Measurements from ENCODE around the gene SPDEF. TPM values are rescaled to one million over a fixed set of nuclear protein-coding genes. Genes with fewer than 3 reads are reported as not detected.

The SPDEF gene
- polyA plus RNA-seq, 1 experiment = 0.04 TPM

GRCh38 chr6:34514112-34514511, 42.0 kb downstream of the SPDEF start:
- Histone ChIP-seq H3K4me3 (ENCODE audit: low read depth, low read length) (no peak overlapping the region), H3K27ac (ENCODE audit: low read depth, low read length) (no peak overlapping the region), H3K9me3 (ENCODE audit: control insufficient read depth, insufficient read depth, low read length) (no peaks in the 10 kb centered on the region), H3K27me3 (ENCODE audit: control insufficient read depth, insufficient read depth, low read length) (peaks cover 45% of the 10 kb centered on the region)
- ChIA-PET POLR2A (no interaction called here), CTCF (no interaction called here)
- no peak for TF ChIP-seq CTCF (IDR thresholded peaks at IDR 0.05; ENCODE audit: low read depth, low read length)
- DNase-seq (ENCODE audit: low read depth, low spot score) = no peak

GRCh38 chr6:34513646-34514045, 42.5 kb downstream of the SPDEF start:
- ChIA-PET CTCF (no interaction called here), POLR2A (interaction anchor here (0.6 kb wide), 1 partner anchor 17 kb away, joined by 10 read pairs; no protein-coding TSS in a partner anchor)
- H3K27me3 ChIP-seq (ENCODE audit: control insufficient read depth, insufficient read depth, low read length) = peaks cover 45% of the 10 kb centered on the region
- no peak for TF ChIP-seq CTCF (IDR thresholded peaks at IDR 0.05; ENCODE audit: low read depth, low read length)
- H3K27ac ChIP-seq (ENCODE audit: low read depth, low read length) = no peak overlapping the region
- no peaks in the 10 kb centered on the region for H3K9me3 ChIP-seq (ENCODE audit: control insufficient read depth, insufficient read depth, low read length)
- DNase-seq (ENCODE audit: low read depth, low spot score) = no peak
- H3K4me3 ChIP-seq (ENCODE audit: low read depth, low read length) = no peak overlapping the region

GRCh38 chr6:34512738-34513115, 43.4 kb downstream of the SPDEF start:
- H3K9me3 ChIP-seq (ENCODE audit: control insufficient read depth, insufficient read depth, low read length) = no peaks in the 10 kb centered on the region
- CTCF ChIA-PET = no interaction called here
- H3K4me3 ChIP-seq (ENCODE audit: low read depth, low read length) = no peak overlapping the region
- no peak for TF ChIP-seq CTCF (IDR thresholded peaks at IDR 0.05; ENCODE audit: low read depth, low read length)
- H3K27ac ChIP-seq (ENCODE audit: low read depth, low read length) = no peak overlapping the region
- no peak for DNase-seq (ENCODE audit: low read depth, low spot score)
- POLR2A ChIA-PET = interaction anchor here (0.6 kb wide), 1 partner anchor 16 kb away, joined by 10 read pairs; no protein-coding TSS in a partner anchor
- H3K27me3 ChIP-seq (ENCODE audit: control insufficient read depth, insufficient read depth, low read length) = peaks cover 45% of the 10 kb centered on the region

- POLR2A ChIA-PET = no interaction called here
- H3K27ac ChIP-seq (ENCODE audit: low read depth, low read length) = no peak overlapping the region
- H3K4me3 ChIP-seq (ENCODE audit: low read depth, low read length) = no peak overlapping the region
- TF ChIP-seq CTCF (IDR thresholded peaks at IDR 0.05; ENCODE audit: low read depth, low read length) = no peak
- CTCF ChIA-PET = no interaction called here
- H3K27me3 ChIP-seq (ENCODE audit: control insufficient read depth, insufficient read depth, low read length) = peaks cover 45% of the 10 kb centered on the region
- no peak for DNase-seq (ENCODE audit: low read depth, low spot score)
- no peaks in the 10 kb centered on the region for H3K9me3 ChIP-seq (ENCODE audit: control insufficient read depth, insufficient read depth, low read length)
Measured at GRCh38 chr6:34511915-34512737, 44.0 kb downstream of the SPDEF start.

GRCh38 chr6:34511214-34511914, 44.8 kb downstream of the SPDEF start:
- H3K4me3 ChIP-seq (ENCODE audit: low read depth, low read length) = no peak overlapping the region
- CTCF ChIA-PET = no interaction called here
- peaks cover 43% of the 10 kb centered on the region for H3K27me3 ChIP-seq (ENCODE audit: control insufficient read depth, insufficient read depth, low read length)
- H3K9me3 ChIP-seq (ENCODE audit: control insufficient read depth, insufficient read depth, low read length) = no peaks in the 10 kb centered on the region
- no peak for TF ChIP-seq CTCF (IDR thresholded peaks at IDR 0.05; ENCODE audit: low read depth, low read length)
- DNase-seq (ENCODE audit: low read depth, low spot score) = no peak
- H3K27ac ChIP-seq (ENCODE audit: low read depth, low read length) = no peak overlapping the region
- POLR2A ChIA-PET = no interaction called here

Measured in AG04450 (cell line).